Measurements from ENCODE around the gene SAMD13.

DNA sequence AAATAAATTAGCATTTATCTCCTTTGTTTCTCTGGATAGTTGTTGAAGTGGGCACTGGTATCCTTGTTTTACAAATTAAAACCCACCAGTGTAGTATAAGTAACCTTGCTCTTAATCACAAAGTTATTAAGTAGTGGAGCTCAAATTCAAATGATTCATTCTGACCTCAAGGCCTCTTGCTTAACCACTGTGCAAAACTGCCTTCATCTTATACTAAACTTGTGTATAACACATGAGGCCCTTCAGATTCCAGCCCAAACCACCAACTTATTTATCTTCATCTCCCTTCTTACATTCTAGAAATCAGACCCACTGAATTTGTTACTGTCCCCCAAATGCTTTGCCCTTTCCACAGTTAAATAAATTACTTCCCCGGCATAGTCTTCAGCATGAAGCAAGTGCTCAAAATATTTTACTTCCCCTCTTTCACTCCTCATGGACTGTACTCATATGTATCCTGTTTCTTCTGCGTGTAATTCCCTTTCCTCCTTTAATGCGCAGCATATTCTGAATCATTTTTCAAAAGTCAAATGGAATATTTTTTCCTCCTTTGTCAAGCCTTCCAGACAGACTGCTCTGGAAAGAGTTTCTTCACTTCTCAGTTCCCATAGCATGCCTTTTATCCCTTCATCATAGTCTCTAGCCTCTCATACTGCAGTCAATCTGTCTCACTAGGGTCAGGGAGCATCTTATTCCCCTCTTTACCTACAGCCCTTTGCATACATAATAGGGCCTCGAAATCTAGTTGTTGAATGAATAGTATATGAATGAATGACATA is 77.8 kb downstream of the SAMD13 start:
- TF ChIP-seq POLR2A (IDR thresholded peaks at IDR 0.05), result no peak
- TF ChIP-seq, protein P1, sequence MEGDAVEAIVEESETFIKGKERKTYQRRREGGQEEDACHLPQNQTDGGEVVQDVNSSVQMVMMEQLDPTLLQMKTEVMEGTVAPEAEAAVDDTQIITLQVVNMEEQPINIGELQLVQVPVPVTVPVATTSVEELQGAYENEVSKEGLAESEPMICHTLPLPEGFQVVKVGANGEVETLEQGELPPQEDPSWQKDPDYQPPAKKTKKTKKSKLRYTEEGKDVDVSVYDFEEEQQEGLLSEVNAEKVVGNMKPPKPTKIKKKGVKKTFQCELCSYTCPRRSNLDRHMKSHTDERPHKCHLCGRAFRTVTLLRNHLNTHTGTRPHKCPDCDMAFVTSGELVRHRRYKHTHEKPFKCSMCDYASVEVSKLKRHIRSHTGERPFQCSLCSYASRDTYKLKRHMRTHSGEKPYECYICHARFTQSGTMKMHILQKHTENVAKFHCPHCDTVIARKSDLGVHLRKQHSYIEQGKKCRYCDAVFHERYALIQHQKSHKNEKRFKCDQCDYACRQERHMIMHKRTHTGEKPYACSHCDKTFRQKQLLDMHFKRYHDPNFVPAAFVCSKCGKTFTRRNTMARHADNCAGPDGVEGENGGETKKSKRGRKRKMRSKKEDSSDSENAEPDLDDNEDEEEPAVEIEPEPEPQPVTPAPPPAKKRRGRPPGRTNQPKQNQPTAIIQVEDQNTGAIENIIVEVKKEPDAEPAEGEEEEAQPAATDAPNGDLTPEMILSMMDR (IDR thresholded peaks at IDR 0.05), result no peak

Measured in esophagus squamous epithelium (tissue), 4 donors.